Tibial nerve (tissue), 4 donors: ENCODE results near the gene CCNY. TPM values are rescaled to one million over a fixed set of nuclear protein-coding genes. Genes with fewer than 3 reads are reported as not detected.

Experiments
- DNase-seq, 2 donors: peaks; one replicate each; pipeline ENCODE4 v3.0.0-alpha.2; 2019; ENCODE audit warnings: low spot score in 2 of 2
- H3K27ac ChIP-seq, 4 donors: fragments of 200-600 bp; sonication (generic) in 3 of 4; one replicate each; pipeline ENCODE4 v1.5.1; 2017 to 2019; ENCODE audit warnings: mild to moderate bottlenecking in 1 of 4
- H3K27me3 ChIP-seq, 2 donors: fragments of 200-600 bp; sonication (generic) in 1 of 2; one replicate each; pipeline versions ENCODE4 v1.5.1 to v1.6.0; 2017 to 2019
- H3K36me3 ChIP-seq, 3 donors: fragments of 200-600 bp; sonication (generic); one replicate each; pipeline ENCODE4 v1.5.1; 2018 to 2019
- H3K4me1 ChIP-seq, 4 donors: fragments of 200-600 bp; sonication (generic) in 3 of 4; one replicate each; pipeline ENCODE4 v1.5.1; 2017 to 2019
- H3K4me3 ChIP-seq, 4 donors: fragments of 200-600 bp; sonication (generic) in 3 of 4; one replicate each; pipeline ENCODE4 v1.5.1; 2017 to 2019; ENCODE audit warnings: mild to moderate bottlenecking in 1 of 4, moderate library complexity in 1 of 4
- H3K9me3 ChIP-seq, 4 donors: fragments of 200-600 bp; sonication (generic) in 3 of 4; one replicate each; pipeline ENCODE4 v1.5.1; 2017 to 2019
- CTCF ChIP-seq, 5 experiments: fragments of 200-600 bp in 3 of 5; fragments of 450-650 bp in 2 of 5; sonication (generic) in 3 of 5; IDR thresholded peaks; one replicate each; pipeline ENCODE4 v1.5.1; 2016 to 2019; ENCODE audit warnings: antibody characterized with exemption in 5 of 5, mild to moderate bottlenecking in 3 of 5, moderate library complexity in 2 of 5
- EP300 ChIP-seq, 2 donors: sonication (generic); formaldehyde crosslinking; IDR thresholded peaks; one replicate each; pipeline ENCODE4 v1.6.1; 2017; ENCODE audit warnings: antibody characterized with exemption in 2 of 2, mild to moderate bottlenecking in 1 of 2
- POLR2A ChIP-seq, 2 donors: fragments of 450-650 bp; IDR thresholded peaks; one replicate each; pipeline ENCODE4 v1.6.1; 2017; ENCODE audit warnings: antibody characterized with exemption in 2 of 2, mild to moderate bottlenecking in 2 of 2, moderate library complexity in 2 of 2
- WGBS, 2 donors: methylation state at CpG; one replicate each; pipeline ENCODE4 v1.1.5; 2018; 5-methylcytosine and 5-hydroxymethylcytosine counted together
- total RNA-seq, 4 donors: library from RNA; depleted of rRNA; stranded (reverse); fragments of >200 nt; gene quantifications; one replicate each; pipeline ENCODE4 v1.1.0, GENCODE V29; 2016

The CCNY gene
- total RNA-seq, 4 donors from 2014 or later: 24.3 to 27.6 (median 26.5) TPM

DNA sequence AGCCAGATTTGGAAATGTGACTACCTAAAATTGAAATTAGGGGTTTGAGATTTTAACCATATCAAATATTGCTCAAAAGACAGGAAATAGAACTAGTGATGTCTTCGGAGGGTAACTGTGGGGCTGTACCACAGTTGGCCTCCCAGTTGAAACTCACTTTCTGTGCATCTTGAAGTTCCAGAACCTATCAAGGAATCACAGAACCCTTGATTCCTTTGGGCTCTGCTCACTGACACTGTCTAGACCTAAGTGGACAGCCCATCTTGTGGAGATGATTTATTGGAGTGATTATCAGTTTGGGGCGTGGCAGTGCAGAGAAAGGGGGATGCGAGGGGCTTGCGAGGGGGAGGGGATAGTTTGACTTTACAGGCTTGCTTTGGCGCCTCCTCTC lies 134.6 kb downstream of the CCNY start:
- Histone ChIP-seq H3K27me3 (no peaks in the 10 kb centered on the region), H3K9me3 (no peaks in the 10 kb centered on the region), H3K4me3 (no peak overlapping the region), H3K27ac (peak overlapping the region in 2 of 4 donors; percentile 5 to 30), H3K36me3 (no peaks in the 10 kb centered on the region), H3K4me1 (peaks cover 0 to 33% (median 11%) of the 10 kb centered on the region in 4 donors)
- TF ChIP-seq POLR2A (IDR thresholded peaks at IDR 0.05): no peak
- TF ChIP-seq CTCF (IDR thresholded peaks at IDR 0.05): no peak
- no peak for TF ChIP-seq EP300 (IDR thresholded peaks at IDR 0.05)
- DNase-seq: no peak
- 80 to 86% methylated on average over 5 of the region's 5 CpGs for WGBS, 2 donors

- no peak for DNase-seq
- Histone ChIP-seq H3K4me3 (no peak overlapping the region), H3K9me3 (no peaks in the 10 kb centered on the region), H3K4me1 (peaks cover 0 to 33% (median 10%) of the 10 kb centered on the region in 4 donors), H3K27ac (peak overlapping the region in 1 of 4 donors; percentile 5), H3K36me3 (no peaks in the 10 kb centered on the region), H3K27me3 (no peaks in the 10 kb centered on the region)
- WGBS, 2 donors: 45 to 48% methylated on average over 3 of the region's 3 CpGs
- TF ChIP-seq EP300 (IDR thresholded peaks at IDR 0.05) (no peak), POLR2A (IDR thresholded peaks at IDR 0.05) (no peak), CTCF (IDR thresholded peaks at IDR 0.05) (no peak)
These were observed 135.1 kb downstream of the CCNY start for GRCh38 chr10:35471435-35471834.

DNA sequence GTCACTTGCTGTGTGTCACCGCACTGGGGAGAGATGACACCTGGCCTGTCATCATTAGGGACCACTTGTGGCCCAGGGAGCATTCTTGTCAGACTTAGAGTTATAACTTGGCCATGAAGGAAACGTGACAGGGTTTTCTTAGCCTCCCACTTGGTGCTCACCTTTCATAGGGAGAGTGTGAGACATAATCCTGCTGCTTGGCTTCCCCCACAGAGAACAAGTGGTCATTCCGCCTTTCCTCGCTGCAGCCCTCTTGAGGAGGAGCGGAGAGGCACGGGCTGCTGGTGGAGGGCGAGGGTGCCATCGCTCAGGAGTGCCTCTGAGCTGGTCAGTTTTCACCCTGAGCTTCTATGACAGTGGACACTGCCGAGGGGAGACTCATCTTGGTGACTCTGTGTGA lies 143.8 kb downstream of the CCNY start:
- TF ChIP-seq CTCF (IDR thresholded peaks at IDR 0.05): no peak
- no peak for TF ChIP-seq POLR2A (IDR thresholded peaks at IDR 0.05)
- TF ChIP-seq EP300 (IDR thresholded peaks at IDR 0.05): no peak
- H3K4me1 ChIP-seq: peaks cover 0 to 12% (median 0%) of the 10 kb centered on the region in 4 donors
- H3K27ac ChIP-seq: no peak overlapping the region
- DNase-seq: no peak
- no peak overlapping the region for H3K4me3 ChIP-seq
- no peaks in the 10 kb centered on the region for H3K27me3 ChIP-seq
- H3K9me3 ChIP-seq: no peaks in the 10 kb centered on the region
- WGBS, 2 donors: 87 to 91% methylated on average over 9 of the region's 9 CpGs
- no peaks in the 10 kb centered on the region for H3K36me3 ChIP-seq

DNA sequence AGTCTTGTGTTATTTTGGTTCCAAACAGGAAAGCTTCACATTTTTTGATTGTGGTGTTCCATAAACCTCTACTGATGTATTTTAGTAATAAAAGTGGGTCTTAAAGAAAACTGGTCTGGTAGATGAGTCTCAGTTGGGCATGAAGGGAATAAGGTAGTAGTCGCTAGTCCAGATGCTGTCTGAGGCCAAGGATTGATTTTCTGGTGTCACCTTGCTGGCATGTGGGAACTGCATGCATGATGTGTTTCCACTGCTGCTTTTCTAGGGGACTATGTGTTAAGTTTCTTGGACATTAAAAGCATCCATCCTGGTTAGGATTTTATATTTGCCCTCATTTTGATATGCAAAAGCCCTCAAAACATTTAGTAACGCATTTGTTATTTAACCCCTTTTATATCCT lies 145.1 kb downstream of the CCNY start:
- H3K4me1 ChIP-seq: peaks cover 0 to 12% (median 0%) of the 10 kb centered on the region in 4 donors
- no peak overlapping the region for H3K4me3 ChIP-seq
- no peaks in the 10 kb centered on the region for H3K9me3 ChIP-seq
- 81 to 88% methylated on average over 2 of the region's 2 CpGs for WGBS, 2 donors
- H3K36me3 ChIP-seq: peaks cover 0 to 9% (median 0%) of the 10 kb centered on the region in 3 donors
- H3K27ac ChIP-seq: no peak overlapping the region
- no peak for TF ChIP-seq POLR2A (IDR thresholded peaks at IDR 0.05)
- TF ChIP-seq EP300 (IDR thresholded peaks at IDR 0.05): no peak
- no peak for TF ChIP-seq CTCF (IDR thresholded peaks at IDR 0.05)
- no peak for DNase-seq
- H3K27me3 ChIP-seq: no peaks in the 10 kb centered on the region

GRCh38 chr10:35486297-35486990 lies 150.1 kb downstream of the CCNY start:
- no peak for DNase-seq
- H3K4me3 ChIP-seq: no peak overlapping the region
- H3K36me3 ChIP-seq: peaks cover 0 to 17% (median 0%) of the 10 kb centered on the region in 3 donors
- no peak overlapping the region for H3K27ac ChIP-seq
- no peak for TF ChIP-seq CTCF (IDR thresholded peaks at IDR 0.05)
- TF ChIP-seq EP300 (IDR thresholded peaks at IDR 0.05): peak in 1 of 2 donors; percentile 16
- H3K4me1 ChIP-seq: peaks cover 0 to 11% (median 0%) of the 10 kb centered on the region in 4 donors
- WGBS, 2 donors: 76 to 83% methylated on average over 5 of the region's 5 CpGs
- no peaks in the 10 kb centered on the region for H3K27me3 ChIP-seq
- H3K9me3 ChIP-seq: no peaks in the 10 kb centered on the region
